Midbrain (tissue), 1 donor: ENCODE measurements around the gene SAA4.
A peak's percentile ranks its signal among the peaks of the same experiment; 100 is the strongest.
"Not testable (repeated sequence)": the region's sequence is repeated elsewhere in the genome, so short reads cannot be mapped to it uniquely, and the experiment has no call there.

Experiments
- DNase-seq: peaks from one replicate; lab custom pipeline; 2025; lab: John Stamatoyannopoulos, UW

The SAA4 gene

DNA sequence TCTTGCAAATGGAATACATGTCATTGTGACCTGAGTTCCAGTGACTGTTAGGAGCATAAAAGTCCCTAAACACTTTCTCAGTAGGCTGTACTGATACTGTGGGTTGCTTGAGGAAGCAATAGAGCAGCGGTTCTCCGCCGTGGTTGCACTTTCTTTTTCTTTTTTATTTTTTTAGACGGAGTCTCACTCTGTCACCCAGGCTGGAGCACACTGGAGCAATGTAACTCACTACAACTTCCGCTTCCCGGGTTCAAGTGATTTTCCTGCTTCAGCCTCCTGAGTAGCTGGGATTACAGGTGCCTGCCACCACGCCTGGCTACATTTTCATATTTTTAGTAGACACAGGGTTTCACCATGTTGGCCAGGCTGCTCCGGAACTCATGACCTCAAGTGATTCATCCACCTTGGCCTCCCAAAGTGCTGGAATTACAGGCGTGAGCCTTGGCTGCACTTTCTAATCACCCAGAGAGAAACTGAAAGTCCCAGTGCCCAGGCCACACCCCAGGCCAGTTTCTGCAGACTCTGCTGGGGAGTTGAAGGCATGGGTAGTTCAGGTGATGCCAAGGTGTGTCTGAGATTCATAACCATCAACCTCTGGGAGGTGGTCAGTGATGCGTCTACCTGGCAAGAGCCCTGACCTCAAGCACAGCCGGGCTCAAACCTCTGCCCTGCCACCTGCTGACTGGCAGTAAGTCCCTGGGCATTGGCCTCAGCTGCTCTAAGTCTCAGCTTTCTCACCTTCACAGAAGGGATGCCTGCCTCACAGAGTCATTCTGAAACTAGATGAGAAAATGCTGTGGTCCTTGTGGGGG is 10.0 kb upstream of the SAA4 start:
- DNase-seq = not testable (repeated sequence)

GRCh38 chr11:18245396-18245795 is 8.8 kb upstream of the SAA4 start:
- DNase-seq = no peak

GRCh38 chr11:18243783-18244362 is 7.3 kb upstream of the SAA4 start:
- peak; percentile 23 for DNase-seq

DNA sequence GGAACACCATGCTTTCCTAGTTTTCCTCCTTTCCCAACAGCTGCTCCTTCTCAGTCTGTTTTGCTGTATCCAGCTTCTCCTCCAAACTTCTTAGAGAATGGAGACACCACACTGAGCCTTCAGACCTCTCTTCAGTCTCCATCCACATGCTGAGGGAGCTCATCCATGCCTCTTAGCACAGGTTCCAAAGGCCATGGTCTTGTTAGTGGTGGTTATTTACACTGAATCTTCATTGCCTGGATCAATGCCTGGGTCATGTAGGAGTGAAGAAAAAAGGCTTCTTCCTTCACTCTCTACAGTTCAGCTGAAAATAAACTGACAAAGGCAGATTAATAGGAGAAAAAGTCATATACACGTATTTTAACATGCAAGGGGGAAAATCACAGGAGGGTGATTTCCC is 3.1 kb upstream of the SAA4 start:
- DNase-seq = no peak

GRCh38 chr11:18235394-18236334 is 938 bp downstream of the SAA4 start:
- DNase-seq = no peak

GRCh38 chr11:18233912-18234311 is 2.7 kb downstream of the SAA4 start:
- no peak for DNase-seq

- no peak for DNase-seq
Observed at GRCh38 chr11:18230859-18231258, 5.7 kb downstream of the SAA4 start.

GRCh38 chr11:18229501-18229900 is 7.1 kb downstream of the SAA4 start:
- DNase-seq = no peak

DNA sequence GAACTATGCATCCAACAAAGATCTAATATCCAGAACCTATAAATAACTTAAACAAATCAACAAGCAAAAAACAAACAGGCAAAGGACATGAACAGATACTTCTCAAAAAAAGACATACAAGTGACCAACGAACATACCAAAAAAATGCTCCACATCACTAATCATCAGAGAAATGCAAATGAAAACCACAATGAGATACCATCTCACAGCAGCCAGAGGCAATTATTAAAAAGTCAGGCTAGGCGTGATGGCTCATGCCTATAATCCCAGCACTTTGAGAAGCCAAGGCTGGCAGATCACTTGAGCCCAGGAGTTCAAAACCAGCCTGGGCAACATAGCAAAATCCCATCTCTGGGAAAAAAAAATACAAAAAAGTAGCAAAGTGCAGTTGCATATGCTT is 10.7 kb downstream of the SAA4 start:
- no peak for DNase-seq

DNA sequence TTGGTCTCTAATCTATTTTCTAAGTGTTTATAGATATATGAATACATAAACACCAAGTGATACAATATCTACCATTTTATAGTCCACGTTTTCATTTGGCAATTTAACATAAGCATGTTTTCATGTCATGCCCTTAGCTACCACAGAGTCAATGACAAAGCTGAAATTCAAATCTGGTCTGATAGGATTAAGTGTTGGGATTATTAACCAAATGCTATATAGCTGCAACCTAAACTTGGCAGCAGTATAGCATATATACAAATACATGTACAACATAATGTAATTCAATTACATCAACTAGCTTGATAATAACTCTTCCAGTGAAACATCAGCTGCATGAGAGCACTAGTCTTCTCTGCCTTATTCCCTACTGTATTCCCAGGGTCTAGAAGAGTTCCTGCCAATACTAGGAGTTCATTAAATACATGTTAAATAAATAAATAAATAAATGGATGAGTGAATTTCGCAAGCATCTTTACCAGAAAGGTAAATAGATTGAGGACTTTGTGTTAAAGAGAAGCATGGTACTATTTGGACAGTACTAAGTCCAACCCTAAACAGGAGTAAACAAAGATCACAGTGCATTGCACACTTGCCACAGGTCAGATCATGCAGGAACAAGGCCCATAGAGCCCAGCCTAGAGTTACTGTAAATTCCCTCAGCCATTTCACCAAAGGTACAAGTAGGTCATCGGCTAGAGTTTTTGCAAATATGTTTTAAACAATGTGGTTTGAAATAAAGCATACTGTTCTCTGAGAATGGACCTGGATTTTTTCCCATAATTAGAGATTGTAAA is 12.8 kb downstream of the SAA4 start:
- DNase-seq = no peak

DNA sequence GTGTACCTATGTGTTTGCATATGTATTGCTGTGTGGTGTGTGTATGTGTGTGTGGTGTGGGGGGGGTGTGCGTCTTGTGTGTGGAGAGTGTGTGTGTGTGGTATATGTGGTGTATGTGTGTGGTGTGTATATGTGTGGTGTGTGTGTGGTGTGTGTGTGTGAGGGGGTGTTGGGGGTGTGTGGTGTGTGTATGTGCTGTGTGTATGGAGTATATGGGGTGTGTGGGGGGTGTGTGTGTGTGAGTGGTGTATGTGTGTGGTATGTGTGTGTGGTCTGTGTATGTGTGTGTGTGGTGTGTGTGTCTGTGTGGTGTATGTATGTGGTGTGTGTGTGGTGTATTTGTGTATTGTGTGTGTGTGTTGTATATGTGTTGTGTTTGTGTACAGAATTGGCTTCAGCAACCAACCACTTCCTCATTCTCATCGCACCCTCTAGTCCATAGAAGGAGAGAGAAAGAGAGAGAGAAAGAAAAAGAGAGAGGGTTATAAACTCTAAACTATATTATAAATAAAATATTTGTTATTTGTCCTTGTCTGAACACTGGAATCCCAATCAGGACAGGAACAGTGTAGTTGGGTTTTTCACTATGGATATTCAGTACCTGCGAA is 13.7 kb downstream of the SAA4 start:
- DNase-seq = no peak

DNA sequence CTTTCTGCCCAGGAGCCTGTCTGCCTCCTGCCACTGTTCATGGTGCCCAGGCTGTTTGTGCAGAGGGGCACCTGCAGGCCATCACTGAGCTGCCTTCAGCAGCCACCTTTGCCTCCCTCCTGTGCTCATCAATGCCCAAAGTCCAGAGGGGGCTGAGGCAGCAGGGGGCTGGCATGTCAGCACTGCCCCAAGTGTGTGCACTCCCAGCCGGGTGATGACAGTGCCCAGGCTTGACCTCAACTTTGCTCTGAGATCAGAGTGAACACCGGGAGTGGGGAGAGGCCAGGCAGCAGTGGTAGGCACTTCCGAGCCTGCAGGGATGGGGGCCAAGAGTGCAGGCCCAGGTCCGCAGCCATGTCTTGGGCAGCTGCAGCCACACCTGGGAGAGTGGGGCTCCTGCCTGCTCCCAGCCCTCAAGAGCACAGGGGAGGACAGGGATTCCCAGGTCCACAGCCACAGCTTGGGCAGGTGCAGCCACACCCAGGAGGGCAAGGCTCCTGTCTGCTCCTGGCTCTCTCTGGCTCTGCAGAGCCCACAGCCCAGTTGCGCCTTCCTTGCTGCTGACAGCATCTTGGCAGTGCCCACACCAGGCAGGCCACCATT is 15.2 kb downstream of the SAA4 start:
- no peak for DNase-seq

GRCh38 chr11:18209058-18209457 is 27.5 kb downstream of the SAA4 start:
- no peak for DNase-seq

- DNase-seq = no peak
Observed at GRCh38 chr11:18204771-18205170, 31.8 kb downstream of the SAA4 start.

GRCh38 chr11:18204220-18204619 is 32.4 kb downstream of the SAA4 start:
- no peak for DNase-seq

- DNase-seq = no peak
Observed at GRCh38 chr11:18203723-18204122, 32.9 kb downstream of the SAA4 start.

GRCh38 chr11:18197738-18198137 is 38.9 kb downstream of the SAA4 start:
- not testable (repeated sequence) for DNase-seq

DNA sequence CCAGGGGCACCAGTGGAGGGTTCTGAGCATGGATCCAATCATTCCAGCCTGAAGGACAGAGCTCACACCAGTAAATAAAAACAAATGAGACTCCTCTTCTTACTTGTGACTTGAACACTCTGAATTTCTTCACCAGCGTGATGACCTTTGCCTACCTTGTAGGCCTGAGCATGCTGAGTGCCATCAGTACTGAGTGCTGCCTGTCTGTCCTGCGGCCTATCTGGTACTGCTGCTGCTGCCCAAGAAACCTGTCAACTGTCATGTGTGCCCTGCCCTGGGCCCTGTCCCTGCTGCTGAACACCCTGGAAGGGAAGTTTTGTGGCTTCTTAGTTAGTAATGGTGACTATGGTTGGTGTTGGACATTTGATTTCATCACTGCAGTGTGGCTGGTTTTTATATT is 40.1 kb downstream of the SAA4 start:
- no peak for DNase-seq

DNA sequence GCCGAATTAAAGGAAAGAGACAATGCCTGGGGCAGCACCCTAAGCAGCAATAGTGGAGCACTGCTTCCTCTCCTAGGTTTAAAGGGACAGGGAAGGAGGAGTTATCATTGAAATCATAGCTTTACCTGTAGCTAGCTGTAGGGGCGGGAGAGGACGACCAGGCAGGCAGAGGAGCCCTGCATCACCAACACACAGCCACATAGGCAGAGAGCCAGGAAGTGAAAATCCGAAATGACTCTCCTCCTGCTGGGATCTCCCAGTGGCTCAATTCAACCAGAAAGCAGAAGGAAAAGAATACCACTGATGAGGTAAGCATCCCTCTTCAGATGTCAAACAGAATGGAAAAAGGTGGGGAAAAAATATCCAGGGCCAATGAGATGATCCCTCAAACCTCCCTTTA is 43.6 kb downstream of the SAA4 start:
- no peak for DNase-seq

- DNase-seq = no peak
Observed at GRCh38 chr11:18191376-18191775, 45.2 kb downstream of the SAA4 start.
